OCI-LY1 (cell line): Measurements from ENCODE around the gene EIPR1.

Experiments
- H2AFZ ChIP-seq: fragments of 200-600 bp; sonication (generic), shearing (Covaris generic); 2 replicates; pipeline ENCODE4 v1.6.0; 2014; ENCODE audit warnings: antibody characterized with exemption, mild to moderate bottlenecking, low read length
- H3F3A ChIP-seq: fragments of 200-600 bp; sonication (generic), shearing (Covaris generic); 2 replicates; pipeline ENCODE4 v1.6.0; 2014; ENCODE audit warnings: mild to moderate bottlenecking, antibody characterized with exemption, low read length, moderate library complexity; ENCODE audit not compliant: insufficient read depth
- H3K27ac ChIP-seq: fragments of 200-600 bp; sonication (generic); 2 replicates; pipeline ENCODE4 v1.5.1; 2014; ENCODE audit warnings: low read length, mixed run types, mild to moderate bottlenecking, low read depth; ENCODE audit not compliant: poor library complexity, severe bottlenecking
- H3K27me3 ChIP-seq: fragments of 200-600 bp; sonication (generic); 2 replicates; pipeline ENCODE4 v1.6.0; 2014; ENCODE audit warnings: antibody characterized with exemption, mild to moderate bottlenecking, low read length, moderate library complexity; ENCODE audit not compliant: insufficient read depth
- H3K36me3 ChIP-seq: fragments of 200-600 bp; sonication (generic); 2 replicates; pipeline ENCODE4 v1.6.1; 2014; ENCODE audit warnings: mild to moderate bottlenecking, antibody characterized with exemption, low read length, moderate library complexity, mixed read lengths; ENCODE audit not compliant: insufficient read depth
- H3K4me1 ChIP-seq: fragments of 200-600 bp; sonication (generic); 2 replicates; pipeline ENCODE4 v1.5.1; 2014; ENCODE audit warnings: mild to moderate bottlenecking, low read length, moderate library complexity; ENCODE audit not compliant: insufficient read depth, severe bottlenecking
- H3K4me2 ChIP-seq: fragments of 200-600 bp; sonication (generic), shearing (Covaris generic); 2 replicates; pipeline ENCODE4 v1.6.1; 2014; ENCODE audit warnings: low read length
- H3K4me3 ChIP-seq: fragments of 200-600 bp; sonication (generic); 2 replicates; pipeline ENCODE4 v1.5.1; 2014; ENCODE audit warnings: low read length, low read depth, mild to moderate bottlenecking, mixed read lengths; ENCODE audit not compliant: poor library complexity, severe bottlenecking
- H3K79me2 ChIP-seq: fragments of 200-600 bp; shearing (Covaris generic); 2 replicates; pipeline ENCODE4 v1.6.1; 2016; ENCODE audit warnings: mixed run types, low read length, mixed read lengths; ENCODE audit not compliant: insufficient read depth
- H3K9ac ChIP-seq: fragments of 200-600 bp; sonication (generic), shearing (Covaris generic); 2 replicates; pipeline ENCODE4 v1.6.1; 2014; ENCODE audit warnings: mild to moderate bottlenecking, low read length, mixed read lengths
- H3K9me2 ChIP-seq: fragments of 200-600 bp; sonication (generic), shearing (Covaris generic); 2 replicates; pipeline ENCODE4 v1.6.1; 2014; ENCODE audit warnings: low read depth, mild to moderate bottlenecking, low read length, mixed read lengths
- H3K9me3 ChIP-seq: fragments of 200-600 bp; shearing (Covaris generic); 2 replicates; pipeline ENCODE4 v1.6.1; 2014; ENCODE audit warnings: low read length, mixed read lengths
- H4K20me1 ChIP-seq: fragments of 200-600 bp; sonication (generic), shearing (Covaris generic); 2 replicates; pipeline ENCODE4 v1.6.0; 2016; ENCODE audit warnings: mild to moderate bottlenecking, low read length; ENCODE audit not compliant: insufficient read depth
- CTCF ChIP-seq: fragments of 200-600 bp; sonication (generic), shearing (Covaris generic); IDR thresholded peaks from 2 replicates; pipeline ENCODE4 v1.5.1; 2017; ENCODE audit warnings: mild to moderate bottlenecking, antibody characterized with exemption, low read length, moderate library complexity, mixed read lengths
- EZH2 ChIP-seq: fragments of 200-600 bp; sonication (generic), shearing (Covaris generic); IDR thresholded peaks from 2 replicates; pipeline ENCODE4 v1.8.0; 2017; ENCODE audit warnings: borderline replicate concordance, mixed run types, mild to moderate bottlenecking, antibody characterized with exemption, low read length, moderate library complexity, mixed read lengths

Gene EIPR1

GRCh38 chr2:3214806-3215404 lies 162.7 kb downstream of the EIPR1 start:
- Histone ChIP-seq H3K9me2 (no peaks in the 10 kb centered on the region), H3K27me3 (no peaks in the 10 kb centered on the region), H3K9me3 (no peaks in the 10 kb centered on the region), H4K20me1 (no peaks in the 10 kb centered on the region), H3K9ac (no peak overlapping the region), H3K4me1 (no peaks in the 10 kb centered on the region), H3K4me2 (no peak overlapping the region), H3F3A (no peaks in the 10 kb centered on the region), H3K27ac (no peak overlapping the region), H2AFZ (no peak overlapping the region), H3K4me3 (no peak overlapping the region), H3K36me3 (peaks cover 12% of the 10 kb centered on the region; the same call in 1 of the 2 replicates), H3K79me2 (peaks cover 8% of the 10 kb centered on the region; the same call in 1 of the 2 replicates)
- TF ChIP-seq CTCF (no peak), EZH2 (no peak)

- Histone ChIP-seq H3K36me3 (peaks cover 12% of the 10 kb centered on the region; the same call in 1 of the 2 replicates), H3K9ac (no peak overlapping the region), H3K4me2 (no peak overlapping the region), H3K9me2 (no peaks in the 10 kb centered on the region), H3K27ac (no peak overlapping the region), H3F3A (no peaks in the 10 kb centered on the region), H4K20me1 (no peaks in the 10 kb centered on the region), H3K9me3 (no peaks in the 10 kb centered on the region), H3K79me2 (peaks cover 8% of the 10 kb centered on the region; the same call in 1 of the 2 replicates), H3K4me1 (no peaks in the 10 kb centered on the region), H3K4me3 (no peak overlapping the region), H2AFZ (no peak overlapping the region), H3K27me3 (no peaks in the 10 kb centered on the region)
- TF ChIP-seq EZH2 = no peak
- no peak for TF ChIP-seq CTCF
Observed at GRCh38 chr2:3214065-3214464, 163.6 kb downstream of the EIPR1 start.

- Histone ChIP-seq H3K36me3 (peaks cover 21% of the 10 kb centered on the region; the same call in 1 of the 2 replicates), H3K4me3 (no peak overlapping the region), H3K9me2 (no peaks in the 10 kb centered on the region), H2AFZ (no peak overlapping the region), H4K20me1 (no peaks in the 10 kb centered on the region), H3K4me1 (no peaks in the 10 kb centered on the region), H3F3A (no peaks in the 10 kb centered on the region), H3K9me3 (no peaks in the 10 kb centered on the region), H3K79me2 (peaks cover 8% of the 10 kb centered on the region; the same call in 1 of the 2 replicates), H3K27me3 (no peaks in the 10 kb centered on the region), H3K9ac (no peak overlapping the region), H3K4me2 (no peak overlapping the region), H3K27ac (no peak overlapping the region)
- TF ChIP-seq CTCF (no peak), EZH2 (no peak)
Observed at GRCh38 chr2:3212984-3213383, 164.6 kb downstream of the EIPR1 start.
